Amygdala (tissue), 56 donors: Measurements from ENCODE around the gene TRAPPC3.

ENCODE experiments used
- DNase-seq, 56 donors: peaks; one replicate each; lab custom pipeline; 2025; lab: John Stamatoyannopoulos, UW

TRAPPC3 gene

DNA sequence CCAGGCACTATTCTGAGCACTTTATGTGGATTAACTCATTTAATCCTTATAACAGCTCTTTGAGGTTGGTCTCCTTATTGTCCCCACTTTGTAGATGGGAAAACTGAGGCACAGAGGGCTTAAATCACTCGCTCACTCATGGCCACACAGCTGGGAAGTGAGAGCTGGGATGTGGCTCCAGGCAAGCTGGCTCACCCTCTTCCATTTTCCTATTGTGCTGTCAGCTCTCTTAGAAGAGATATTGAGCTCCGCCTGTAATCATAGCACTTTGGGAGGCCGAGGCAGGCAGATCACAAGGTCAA, 20.4 kb downstream of the TRAPPC3 start:
- DNase-seq, result no peak

DNA sequence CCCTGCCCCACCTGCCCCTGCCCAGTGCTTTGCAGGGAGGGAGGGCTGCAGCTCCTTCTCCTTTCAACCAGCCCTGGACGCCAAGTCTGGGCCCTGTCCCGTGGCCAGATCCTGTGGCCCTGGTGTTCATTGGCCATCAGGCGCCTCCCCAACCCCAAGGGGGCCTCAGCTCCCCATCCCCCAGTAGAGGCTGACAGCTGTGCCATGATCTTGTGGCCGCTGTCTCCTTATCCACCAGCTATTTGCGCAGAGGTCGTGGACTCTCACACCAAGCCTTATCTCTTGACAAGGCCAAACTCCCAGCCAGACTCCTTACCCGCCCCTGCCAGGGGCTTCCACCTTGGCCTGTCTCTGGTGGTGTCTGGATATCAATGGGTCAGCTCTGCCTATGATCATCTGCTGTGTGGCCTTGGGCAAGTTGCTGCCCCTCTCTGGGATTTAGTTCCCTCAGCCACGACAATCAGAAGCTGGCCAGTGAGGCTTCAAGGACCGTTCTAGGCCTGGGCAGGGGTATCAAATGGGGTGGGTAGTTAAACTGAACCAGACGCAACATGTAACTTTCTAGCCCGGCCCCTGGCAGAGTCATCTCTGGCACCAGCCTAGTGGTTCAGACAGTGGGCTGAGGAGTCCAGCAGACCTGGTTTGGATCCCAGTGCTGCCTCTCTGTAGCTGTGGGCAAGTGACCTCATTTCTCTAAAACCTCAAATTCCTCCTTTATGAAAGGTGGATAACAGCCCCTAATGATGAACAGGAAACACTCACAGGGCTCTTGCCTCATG, 21.0 kb downstream of the TRAPPC3 start:
- no peak for DNase-seq

DNA sequence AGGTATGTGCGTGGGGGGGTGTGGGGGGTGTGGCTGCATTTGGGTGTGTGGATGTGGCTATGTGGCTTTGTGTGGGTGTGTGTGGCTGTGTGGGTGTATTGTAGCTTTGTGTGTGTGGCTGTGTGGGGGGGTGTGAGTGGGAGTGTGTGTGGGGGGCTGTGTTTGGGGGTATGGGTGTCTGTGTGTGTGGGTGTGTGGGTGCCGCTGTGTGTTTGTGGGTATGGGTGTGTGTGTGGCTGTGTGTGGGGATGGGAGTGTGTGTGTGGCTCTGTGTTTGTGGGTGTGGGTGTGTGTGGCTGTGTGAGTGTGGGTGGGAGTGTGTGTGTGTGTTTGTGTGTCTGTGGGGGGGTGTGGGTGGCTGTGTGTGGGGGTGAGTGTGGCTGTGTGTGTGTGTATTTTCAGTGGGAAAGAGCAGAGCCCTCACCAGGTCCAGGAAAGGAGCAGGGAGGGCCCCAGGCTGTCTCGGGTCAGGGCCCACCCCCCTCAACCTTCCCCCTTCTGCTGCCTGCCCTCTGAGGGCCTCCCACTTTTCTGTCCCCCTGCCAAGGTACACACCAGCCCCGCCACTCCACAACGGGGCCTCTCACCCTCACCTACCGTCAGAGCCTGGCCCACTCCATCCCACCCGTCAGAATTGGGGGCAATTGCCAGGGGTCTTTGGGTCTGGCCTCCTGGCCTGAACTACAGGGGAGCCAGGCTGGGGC, 22.3 kb downstream of the TRAPPC3 start:
- DNase-seq, result peak in 1 of 56 donors; percentile 22

DNA sequence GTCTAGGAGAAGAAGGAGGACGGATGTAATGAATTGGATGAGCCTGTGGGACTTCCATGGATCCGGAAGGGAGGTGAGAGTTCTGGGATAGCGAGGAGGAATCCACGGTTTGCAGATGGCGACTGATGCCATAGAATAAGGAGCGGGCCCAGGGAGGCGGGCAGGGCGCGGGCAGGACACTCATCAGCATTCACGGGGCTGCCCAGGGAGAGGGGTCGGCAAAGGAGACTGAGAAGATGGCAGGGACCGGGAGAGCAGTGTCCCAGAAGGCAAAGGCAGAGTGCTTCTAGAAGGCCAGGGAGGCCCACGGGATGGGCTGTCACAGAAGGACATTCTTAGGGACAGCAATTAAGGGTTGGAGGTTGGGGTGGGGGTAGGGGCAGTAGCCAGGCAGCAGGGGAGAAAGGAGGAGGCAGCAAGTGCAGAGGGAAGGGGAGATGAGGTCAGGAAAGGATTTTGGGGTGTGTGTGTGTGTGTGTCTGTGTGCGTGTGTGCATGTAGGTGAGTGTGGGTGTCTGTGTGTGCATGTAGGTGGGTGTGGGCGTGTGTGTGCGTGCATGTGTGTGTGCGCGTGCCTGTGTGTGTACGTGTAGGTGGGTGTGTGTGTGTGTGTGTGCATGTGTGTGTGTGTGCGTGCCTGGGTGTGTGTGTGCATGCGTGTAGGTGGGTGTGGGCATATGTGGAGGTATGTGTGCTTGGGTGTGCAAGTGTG, 23.1 kb downstream of the TRAPPC3 start:
- DNase-seq, result no peak

DNA sequence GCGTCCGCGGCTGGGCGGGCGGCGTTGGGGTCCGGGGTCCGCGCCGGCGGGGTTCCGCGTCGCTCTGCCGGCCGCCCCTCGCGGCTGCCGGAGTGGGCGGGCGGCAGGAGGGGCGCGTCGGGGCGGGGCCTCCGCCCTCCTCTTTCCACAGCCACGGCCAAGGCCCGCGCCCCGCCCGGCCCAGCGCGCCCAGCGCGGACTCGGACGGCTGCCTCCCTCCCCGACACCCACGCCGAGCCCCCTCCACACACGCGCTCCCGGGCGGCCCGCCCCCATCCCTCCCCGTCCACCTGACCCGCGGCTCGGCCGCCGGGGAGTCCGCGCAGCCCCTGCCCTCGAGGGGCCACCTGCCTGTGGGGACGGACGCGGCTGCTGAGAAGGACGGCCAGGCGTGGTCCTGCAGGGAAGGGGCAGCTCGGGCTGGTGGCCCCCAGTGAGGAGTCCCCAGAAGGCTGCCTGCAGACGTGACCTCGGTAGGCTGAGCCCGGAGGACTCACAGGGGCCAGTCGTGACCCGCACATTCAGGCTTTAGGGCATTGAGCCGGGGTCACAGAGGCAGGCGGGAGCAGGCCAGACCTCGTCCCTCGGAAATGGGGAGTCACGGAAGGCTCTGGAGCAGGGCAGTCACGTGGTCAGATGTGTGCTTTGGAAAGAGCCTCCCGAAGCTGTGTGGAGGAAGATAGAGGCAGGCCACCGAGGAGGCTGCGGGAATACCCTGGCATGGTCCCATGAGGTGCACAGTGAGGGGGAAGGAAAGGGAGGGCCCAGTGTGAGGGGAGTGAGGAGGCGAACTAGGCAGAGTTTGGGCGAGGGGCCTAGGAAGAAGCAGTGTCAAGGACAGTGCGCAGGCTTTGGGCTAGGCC, 23.9 kb downstream of the TRAPPC3 start, which contains the start of gene COL8A2:
Gene COL8A2, minus strand, starts transcription at position 94 of the 863 bp plus-strand sequence. CDS start 24,980 bp downstream, outside the sequence.
- DNase-seq, result peak in 2 of 56 donors; percentile 32 to 46

DNA sequence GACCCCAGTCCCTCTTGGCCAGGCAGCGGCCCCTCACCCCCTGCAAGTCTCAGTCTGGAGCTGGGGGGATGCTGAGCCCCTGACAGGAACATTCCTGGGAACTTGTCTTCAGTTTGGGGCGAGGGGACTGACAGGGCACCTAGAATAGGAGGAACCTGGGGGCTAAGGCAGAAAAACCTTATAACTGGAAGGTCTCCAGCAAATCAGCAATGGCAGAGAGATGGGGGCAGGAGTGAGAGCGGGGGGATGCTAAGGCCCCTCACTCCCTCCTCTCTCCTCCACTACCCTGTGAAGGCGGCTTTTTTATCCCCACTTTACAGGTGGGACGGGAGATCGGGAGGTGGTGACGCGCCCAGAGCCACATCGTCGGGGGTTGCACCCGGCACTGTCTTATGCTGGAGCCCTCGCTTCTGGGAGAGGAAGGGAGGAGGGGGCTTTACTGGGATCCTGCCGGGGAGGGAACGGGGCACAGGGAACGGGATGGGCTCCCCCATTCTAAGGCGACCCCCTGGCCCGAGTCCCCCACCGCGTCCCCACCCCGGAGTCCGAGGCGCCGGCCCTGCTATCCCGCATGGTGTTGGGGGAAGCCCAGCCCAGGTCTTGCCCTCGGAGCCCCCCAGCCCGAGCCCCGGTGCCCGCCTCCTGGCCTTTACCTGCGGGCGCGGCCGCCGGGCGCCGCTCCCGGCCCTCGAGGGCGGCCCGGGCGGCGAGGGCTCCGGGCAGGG, 24.7 kb downstream of the TRAPPC3 start:
- DNase-seq, result no peak

DNA sequence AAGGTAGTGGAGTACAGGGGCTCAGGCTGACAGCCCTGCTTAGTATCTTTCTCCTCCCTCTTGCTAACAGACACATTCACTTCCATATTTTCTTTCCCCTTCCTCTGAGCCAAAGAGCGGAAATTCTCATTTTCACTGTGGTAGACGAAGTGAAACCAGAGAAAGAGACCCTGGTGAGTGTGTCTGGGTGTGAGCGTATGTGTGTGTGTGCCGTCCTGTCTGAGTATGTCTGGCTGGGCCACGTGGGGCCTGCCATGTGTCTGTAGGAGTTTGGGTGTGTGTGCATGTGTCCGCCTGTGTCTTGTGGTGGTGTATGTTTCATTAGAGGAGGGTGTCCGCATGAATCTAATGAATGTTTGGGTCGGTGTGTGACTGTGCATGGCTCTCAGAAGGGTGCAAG, 25.9 kb downstream of the TRAPPC3 start:
- DNase-seq, result peak in 12 of 56 donors; percentile 10 to 58 (median 17)

DNA sequence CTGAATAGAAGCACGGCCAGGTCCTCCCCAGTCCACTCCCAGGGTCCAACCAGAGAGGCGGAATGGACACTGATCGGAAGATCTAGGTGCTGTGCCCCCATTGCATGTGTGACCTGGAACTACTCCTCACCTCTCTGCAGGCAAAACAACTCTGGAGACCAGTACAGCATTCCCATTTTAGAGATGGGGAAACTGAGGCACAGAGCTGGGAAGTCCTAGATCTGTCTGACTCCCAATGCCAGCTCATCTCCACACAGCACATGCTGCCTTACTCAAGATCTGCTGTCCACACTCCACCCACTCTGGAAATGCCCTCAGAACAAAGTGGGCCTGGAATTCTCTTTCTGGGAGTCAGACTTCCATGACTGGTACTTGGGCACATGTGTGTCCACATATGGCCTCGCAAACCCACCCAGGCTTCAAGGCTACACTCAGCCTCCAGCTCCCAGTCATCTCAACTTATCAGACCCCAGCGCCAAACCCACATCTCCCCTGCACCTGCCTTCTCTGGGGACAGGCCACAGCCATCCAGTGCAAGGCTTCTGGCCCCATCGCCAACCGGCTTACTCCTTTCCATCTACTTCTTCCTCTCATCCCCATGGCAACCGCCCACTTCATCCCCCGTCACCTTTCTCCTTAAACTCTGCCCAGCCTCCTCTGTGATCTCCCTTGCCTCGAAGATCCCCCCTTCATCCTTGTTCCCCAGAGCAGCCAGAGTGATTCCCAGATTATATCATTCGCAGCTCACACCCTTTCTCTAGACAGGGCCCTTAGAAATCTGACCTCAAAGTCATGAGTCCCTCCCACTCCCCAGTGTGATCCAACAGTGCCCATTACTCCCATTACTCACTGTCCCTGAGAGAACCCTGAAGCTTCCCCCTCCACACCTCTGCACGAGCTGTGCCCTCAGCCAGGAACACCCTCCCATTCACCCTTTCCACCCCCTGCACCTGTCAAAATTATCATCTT, 26.9 kb downstream of the TRAPPC3 start:
- DNase-seq, result no peak

DNA sequence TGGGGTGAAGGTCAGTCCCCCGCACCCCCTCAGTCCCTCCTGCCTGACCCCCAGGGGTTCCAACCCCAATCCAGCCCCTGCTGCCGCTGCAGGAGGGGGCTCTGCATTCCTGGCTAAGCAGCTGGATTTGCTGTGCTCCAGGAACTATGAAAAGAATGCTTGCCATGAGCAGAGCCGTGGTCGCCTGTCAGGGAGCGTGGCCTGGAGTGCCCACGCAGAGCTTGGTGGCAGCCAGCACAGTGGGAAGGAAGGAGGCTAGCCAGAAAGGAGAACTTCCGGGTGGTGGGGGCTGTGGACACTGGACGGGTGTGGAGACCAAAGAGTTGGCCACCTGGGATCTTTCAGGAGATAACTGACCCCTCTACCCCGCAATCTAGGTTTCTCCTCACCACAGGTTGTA, 29.8 kb downstream of the TRAPPC3 start:
- DNase-seq, result no peak

DNA sequence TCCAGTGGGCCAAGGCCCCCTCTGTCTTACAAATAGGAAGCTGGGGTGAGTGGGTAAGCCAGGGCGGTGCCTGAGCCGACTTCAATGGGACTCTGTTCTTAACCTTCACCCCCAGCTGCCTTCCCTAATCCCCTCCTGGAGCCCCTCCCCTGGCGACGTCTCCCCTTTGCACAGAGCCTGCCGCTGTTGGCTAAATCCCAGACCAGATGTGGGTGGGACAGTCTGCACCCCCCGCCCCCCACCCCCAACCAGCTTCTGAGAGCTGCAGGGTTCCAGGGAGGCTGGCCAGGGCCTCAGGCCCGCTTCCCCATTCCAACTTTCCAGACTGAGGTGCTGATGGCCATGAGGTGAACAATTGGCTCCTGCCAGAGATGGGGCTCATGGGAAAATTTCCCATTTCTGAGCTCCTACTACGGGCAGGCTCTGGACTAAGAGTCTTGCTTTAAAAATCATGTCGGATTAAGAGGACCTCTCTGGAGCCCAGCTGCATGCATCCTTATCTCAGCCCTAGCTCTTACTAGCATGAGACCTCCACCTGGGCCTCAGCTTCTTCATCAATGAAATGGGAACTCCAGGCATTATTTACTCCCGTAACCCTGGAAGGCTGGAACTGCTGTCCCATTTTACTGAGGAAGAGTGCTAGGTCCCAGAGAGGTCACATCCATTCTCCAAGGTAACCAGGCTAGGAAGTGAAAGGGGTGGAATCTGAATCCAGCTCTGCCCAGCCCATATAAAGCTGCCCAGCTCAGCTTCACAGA, 30.7 kb downstream of the TRAPPC3 start:
- DNase-seq, result peak in 1 of 56 donors; percentile 17

DNA sequence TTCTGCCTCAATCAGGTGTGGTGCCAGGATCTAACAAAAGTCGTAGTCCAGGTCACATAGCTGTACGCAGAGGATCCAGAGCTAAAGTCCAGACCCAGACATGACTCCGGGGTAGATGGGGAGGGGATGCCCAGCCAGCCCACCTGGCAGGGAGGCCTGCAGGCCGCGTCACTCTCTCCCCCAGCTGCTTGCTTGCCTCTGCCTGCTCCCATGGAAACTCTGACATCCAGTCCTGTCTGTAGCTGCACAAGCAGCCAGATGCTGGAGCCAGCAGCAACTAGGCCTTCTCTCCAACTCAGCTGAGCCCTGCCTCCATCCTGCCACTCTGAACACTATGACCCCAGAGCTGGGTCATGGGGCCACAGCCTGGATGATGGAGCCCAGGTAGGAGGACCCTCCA, 32.4 kb downstream of the TRAPPC3 start:
- no peak for DNase-seq

DNA sequence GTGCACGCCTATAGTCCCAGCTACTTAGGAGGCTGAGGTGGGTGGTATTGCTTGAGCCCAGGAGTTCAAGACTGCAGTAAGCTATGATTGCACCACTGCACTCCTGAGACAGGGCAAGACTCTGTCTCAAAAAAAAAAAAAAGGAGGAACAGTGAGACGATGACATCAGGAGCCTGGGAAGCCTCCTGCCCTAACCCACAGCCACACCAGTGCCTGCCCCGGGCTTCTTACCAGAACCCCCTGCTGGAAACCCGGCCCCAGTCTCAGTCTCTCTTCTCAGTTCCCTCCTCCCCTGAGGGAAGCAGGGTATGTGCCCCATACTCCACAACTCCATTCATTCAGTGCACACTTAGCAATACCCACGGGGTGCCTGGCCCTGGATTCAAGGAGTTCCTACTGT, 33.4 kb downstream of the TRAPPC3 start:
- DNase-seq, result no peak

DNA sequence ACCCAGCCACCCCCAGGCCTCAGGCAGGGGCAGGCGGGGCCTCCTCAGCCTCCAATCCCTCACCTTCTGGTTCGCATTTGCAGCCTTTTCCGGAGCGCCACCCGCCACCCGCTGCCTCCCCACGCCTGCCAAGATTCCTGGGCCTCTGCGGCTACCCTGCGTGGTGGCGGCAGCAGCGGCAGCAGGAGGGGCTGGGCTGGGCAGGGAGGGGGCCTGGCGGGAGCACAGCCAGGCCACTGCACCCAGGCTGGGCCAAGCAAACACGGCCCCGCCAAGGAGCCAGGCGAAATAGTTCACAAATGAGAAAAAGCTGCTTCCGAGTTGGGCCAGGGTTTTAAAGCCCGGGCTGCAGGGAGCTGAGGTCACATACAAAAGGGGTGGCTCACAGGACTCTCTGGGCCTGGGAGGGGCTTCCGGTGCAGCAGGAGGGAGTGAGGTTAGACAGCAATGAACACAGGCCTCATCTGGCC, 34.1 kb downstream of the TRAPPC3 start:
- DNase-seq, result peak in 8 of 56 donors; percentile 6 to 53 (median 30)

DNA sequence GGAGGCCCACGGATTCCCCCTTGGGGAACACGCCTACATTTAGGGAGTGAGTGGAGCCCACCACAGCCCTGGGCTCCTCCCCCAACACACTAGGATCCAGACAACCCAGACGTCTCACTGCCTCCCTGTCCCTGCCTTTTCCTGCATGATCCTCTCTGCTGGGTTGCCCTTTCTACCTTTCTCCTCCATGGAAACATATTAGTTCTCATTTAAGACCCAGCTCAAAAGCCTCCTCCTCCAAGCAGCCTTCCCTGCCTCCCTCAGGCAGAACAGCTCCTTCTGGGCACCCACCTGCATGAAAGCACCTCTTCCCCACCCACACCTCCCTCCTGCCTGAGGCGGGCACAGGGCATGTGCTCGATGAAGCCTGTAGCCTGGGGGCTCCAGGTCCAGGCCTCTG, 34.9 kb downstream of the TRAPPC3 start:
- no peak for DNase-seq

DNA sequence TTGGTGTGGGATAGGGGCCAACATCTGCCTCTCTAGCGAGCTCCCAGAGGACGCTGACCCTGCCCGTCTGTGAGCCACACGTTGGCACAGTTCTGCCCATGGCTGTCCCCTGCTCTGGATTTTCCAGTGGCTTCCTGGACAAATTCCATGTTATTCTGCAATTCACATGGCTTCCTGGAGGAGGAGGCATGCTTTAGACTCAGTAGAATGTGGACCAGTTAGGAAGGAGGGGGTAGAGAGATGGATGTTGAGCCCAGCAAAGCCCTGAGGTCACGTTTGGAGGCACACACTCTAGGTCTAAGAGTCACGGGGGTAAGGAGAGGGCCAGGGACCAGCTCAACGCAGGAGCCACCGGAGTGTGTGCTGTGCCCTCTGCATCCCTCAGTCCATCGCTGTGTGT, 36.5 kb downstream of the TRAPPC3 start:
- no peak for DNase-seq

DNA sequence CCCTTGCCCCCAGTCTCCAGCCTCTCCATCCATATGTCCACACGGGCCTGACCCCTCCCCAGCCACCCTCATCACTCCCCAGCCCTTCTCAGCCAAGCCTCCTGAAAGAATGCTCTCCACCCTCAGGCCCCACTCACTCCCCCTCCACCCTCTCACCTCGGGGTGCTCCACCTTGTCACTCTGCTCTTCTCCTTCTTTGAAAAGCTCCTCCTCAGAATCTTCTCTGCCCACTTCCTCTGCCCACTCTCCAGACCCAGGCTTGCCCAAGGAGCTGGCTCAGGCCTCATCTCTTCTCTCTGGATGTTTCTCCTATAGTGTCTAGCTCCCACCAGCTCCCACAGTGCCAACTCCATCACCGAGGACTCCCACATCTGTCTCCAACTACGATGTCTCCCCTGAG, 38.1 kb downstream of the TRAPPC3 start:
- DNase-seq, result no peak

DNA sequence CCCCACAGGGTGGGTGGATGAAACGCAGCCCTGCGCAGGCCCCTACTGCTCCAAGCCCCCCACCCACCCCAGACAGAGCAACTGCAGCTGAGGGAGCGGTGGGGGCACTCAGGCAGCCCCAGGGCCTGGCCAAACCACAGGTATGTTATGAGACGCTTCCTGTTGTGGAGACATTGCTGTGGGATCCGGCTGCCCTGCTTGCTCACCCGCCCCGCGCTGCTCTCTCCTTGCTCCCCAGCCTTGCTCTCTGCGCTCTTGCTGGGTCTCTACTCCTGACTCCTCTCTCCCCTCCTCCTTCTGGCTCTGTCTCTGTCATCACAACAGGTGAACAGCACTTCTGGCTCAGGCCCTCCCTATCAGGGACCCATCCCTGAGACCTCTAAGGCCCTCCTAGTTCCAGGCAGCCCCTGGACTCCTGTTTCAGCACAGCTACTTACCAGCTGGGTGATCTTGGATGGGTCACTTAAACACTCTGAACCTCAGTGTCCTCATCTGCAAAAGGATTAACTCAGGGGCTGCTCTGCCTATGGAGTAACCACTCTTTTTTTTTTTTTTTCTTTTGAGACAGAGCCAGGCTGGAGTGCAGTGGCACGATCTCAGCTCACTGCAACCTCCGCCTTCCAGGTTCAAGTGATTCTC, 40.1 kb downstream of the TRAPPC3 start:
- DNase-seq, result no peak
